Panc1 (cell line): ENCODE results near the gene TRDN.
"Not testable (repeated sequence)": the region's sequence is repeated elsewhere in the genome, so short reads cannot be mapped to it uniquely, and the experiment has no call there.

Source experiments
- CTCF ChIP-seq: fragments of 450-650 bp; IDR thresholded peaks from 2 replicates; pipeline ENCODE4 v1.5.1; 2017; ENCODE audit warnings: mild to moderate bottlenecking
- POLR2AphosphoS5 ChIP-seq: IDR thresholded peaks from 2 replicates; pipeline ENCODE4 v1.6.1; 2012; ENCODE audit warnings: mild to moderate bottlenecking, low read depth, low read length, moderate library complexity
- SIN3A ChIP-seq: IDR thresholded peaks from 2 replicates; pipeline ENCODE4 v1.6.1; 2012; ENCODE audit warnings: low read depth, mild to moderate bottlenecking, low read length, moderate library complexity, borderline replicate concordance; ENCODE audit not compliant: insufficient read depth
- TCF7L2 ChIP-seq: IDR thresholded peaks from 2 replicates; pipeline ENCODE4 v1.6.1; 2011; ENCODE audit warnings: mild to moderate bottlenecking, low read depth, low read length, inconsistent platforms
- TF ChIP-seq, protein P1 (sequence below), 2 experiments: IDR thresholded peaks; 2 replicates each; pipeline ENCODE4 v1.6.1; 2011 to 2012; ENCODE audit warnings: low read depth in 2 of 2, control low read depth in 1 of 2, low read length in 1 of 2, mild to moderate bottlenecking in 1 of 2, moderate library complexity in 1 of 2; ENCODE audit not compliant: insufficient read depth in 1 of 2

DNA sequence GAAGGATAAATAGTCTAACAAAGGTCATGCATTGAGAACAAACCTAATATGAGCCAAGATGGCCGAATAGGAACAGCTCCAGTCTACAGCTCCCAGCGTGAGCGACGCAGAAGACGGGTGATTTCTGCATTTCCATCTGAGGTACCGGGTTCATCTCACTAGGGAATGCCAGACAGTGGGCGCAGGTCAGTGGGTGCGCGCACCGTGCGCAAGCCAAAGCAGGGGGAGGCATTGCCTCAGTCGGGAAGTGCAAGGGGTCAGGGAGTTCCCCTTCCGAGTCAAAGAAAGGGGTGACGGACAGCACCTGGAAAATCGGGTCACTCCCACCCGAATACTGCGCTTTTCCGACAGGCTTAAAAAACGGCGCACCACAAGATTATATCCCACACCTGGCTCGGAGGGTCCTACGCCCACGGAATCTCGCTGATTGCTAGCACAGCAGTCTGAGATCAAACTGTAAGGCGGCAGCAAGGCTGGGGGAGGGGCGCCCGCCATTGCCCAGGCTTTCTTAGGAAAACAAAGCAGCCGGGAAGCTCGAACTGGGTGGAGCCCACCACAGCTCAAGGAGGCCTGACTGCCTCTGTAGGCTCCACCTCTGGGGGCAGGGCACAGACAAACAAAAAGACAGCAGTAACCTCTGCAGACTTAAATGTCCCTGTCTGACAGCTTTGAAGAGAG is 164.6 kb downstream of the TRDN start:
- TF ChIP-seq CTCF, TCF7L2, POLR2AphosphoS5, SIN3A: not testable (repeated sequence)
- TF ChIP-seq, protein P1, sequence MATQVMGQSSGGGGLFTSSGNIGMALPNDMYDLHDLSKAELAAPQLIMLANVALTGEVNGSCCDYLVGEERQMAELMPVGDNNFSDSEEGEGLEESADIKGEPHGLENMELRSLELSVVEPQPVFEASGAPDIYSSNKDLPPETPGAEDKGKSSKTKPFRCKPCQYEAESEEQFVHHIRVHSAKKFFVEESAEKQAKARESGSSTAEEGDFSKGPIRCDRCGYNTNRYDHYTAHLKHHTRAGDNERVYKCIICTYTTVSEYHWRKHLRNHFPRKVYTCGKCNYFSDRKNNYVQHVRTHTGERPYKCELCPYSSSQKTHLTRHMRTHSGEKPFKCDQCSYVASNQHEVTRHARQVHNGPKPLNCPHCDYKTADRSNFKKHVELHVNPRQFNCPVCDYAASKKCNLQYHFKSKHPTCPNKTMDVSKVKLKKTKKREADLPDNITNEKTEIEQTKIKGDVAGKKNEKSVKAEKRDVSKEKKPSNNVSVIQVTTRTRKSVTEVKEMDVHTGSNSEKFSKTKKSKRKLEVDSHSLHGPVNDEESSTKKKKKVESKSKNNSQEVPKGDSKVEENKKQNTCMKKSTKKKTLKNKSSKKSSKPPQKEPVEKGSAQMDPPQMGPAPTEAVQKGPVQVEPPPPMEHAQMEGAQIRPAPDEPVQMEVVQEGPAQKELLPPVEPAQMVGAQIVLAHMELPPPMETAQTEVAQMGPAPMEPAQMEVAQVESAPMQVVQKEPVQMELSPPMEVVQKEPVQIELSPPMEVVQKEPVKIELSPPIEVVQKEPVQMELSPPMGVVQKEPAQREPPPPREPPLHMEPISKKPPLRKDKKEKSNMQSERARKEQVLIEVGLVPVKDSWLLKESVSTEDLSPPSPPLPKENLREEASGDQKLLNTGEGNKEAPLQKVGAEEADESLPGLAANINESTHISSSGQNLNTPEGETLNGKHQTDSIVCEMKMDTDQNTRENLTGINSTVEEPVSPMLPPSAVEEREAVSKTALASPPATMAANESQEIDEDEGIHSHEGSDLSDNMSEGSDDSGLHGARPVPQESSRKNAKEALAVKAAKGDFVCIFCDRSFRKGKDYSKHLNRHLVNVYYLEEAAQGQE (IDR thresholded peaks at IDR 0.05; ENCODE audit: insufficient read depth in 1 of 2, low read depth in 2 of 2, low read length in 1 of 2), result not testable (repeated sequence)
